K562 (cell line): ENCODE results near the gene APIP. TPM values are rescaled to one million over a fixed set of nuclear protein-coding genes. Genes with fewer than 3 reads are reported as not detected.

Experiments
- CEBPB ChIP-seq: fragments of 450-650 bp; IDR thresholded peaks from 2 replicates; pipeline ENCODE4 v1.6.1; 2016; ENCODE audit warnings: missing genetic modification characterization, missing compliant biosample characterization
- CEBPG ChIP-seq, 3 experiments: fragments of 200-800 bp in 1 of 3; sonication (Bioruptor generic) in 1 of 3; sonication (generic) in 1 of 3; formaldehyde crosslinking in 1 of 3; IDR thresholded peaks in 2 of 3; conservative IDR thresholded peaks in 1 of 3; 2 replicates each; pipeline versions ENCODE4 v1.6.1 to v1.8.0; 2016 to 2022; ENCODE audit warnings: missing compliant biosample characterization in 2 of 3, missing genetic modification characterization in 2 of 3, mild to moderate bottlenecking in 1 of 3, missing genetic modification reagents in 1 of 3
- CHD1 ChIP-seq: fragments of 200-600 bp; sonication (generic); IDR thresholded peaks from one replicate; pipeline ENCODE4 v1.6.1; 2012; ENCODE audit warnings: mild to moderate bottlenecking, moderate library complexity, low read length, inconsistent platforms
- EWSR1 ChIP-seq: fragments of 450-650 bp; IDR thresholded peaks from 2 replicates; pipeline ENCODE4 v1.6.1; 2018; ENCODE audit warnings: borderline replicate concordance, mild to moderate bottlenecking, low read depth, moderate library complexity; ENCODE audit not compliant: partially characterized antibody
- GATAD2B ChIP-seq: fragments of 450-650 bp; IDR thresholded peaks from 2 replicates; pipeline ENCODE4 v1.6.1; 2017; ENCODE audit warnings: mild to moderate bottlenecking, borderline replicate concordance
- KDM4B ChIP-seq, 2 experiments: fragments of 450-650 bp in 1 of 2; sonication (generic) in 1 of 2; IDR thresholded peaks; 2 replicates each; pipeline ENCODE4 v1.6.1; 2016 to 2017; ENCODE audit warnings: borderline replicate concordance in 2 of 2, antibody characterized with exemption in 1 of 2, low read depth in 1 of 2, mild to moderate bottlenecking in 1 of 2
- MAFK ChIP-seq: IDR thresholded peaks from 2 replicates; pipeline ENCODE4 v1.6.1; 2011; ENCODE audit warnings: low read length, improper control_type of control experiment
- MIER1 ChIP-seq: fragments of 450-650 bp; IDR thresholded peaks from 2 replicates; pipeline ENCODE4 v1.6.1; 2016; ENCODE audit warnings: antibody characterized with exemption, mild to moderate bottlenecking, low read depth
- MTA2 ChIP-seq: fragments of 450-650 bp; IDR thresholded peaks from 2 replicates; pipeline ENCODE4 v1.6.1; 2016; ENCODE audit warnings: low read depth
- NBN ChIP-seq: fragments of 450-650 bp; IDR thresholded peaks from 2 replicates; pipeline ENCODE4 v1.6.1; 2016; ENCODE audit warnings: low read depth, mild to moderate bottlenecking
- PHF20 ChIP-seq: fragments of 450-650 bp; IDR thresholded peaks from 2 replicates; pipeline ENCODE4 v1.6.1; 2018; ENCODE audit not compliant: partially characterized antibody
- RBM14 ChIP-seq: fragments of 200-400 bp; formaldehyde crosslinking; IDR thresholded peaks from 2 replicates; pipeline ENCODE4 v1.6.1; 2018; ENCODE audit warnings: low read depth, mild to moderate bottlenecking, low read length, moderate library complexity, borderline replicate concordance; ENCODE audit not compliant: insufficient read depth
- RBM25 ChIP-seq: fragments of 200-400 bp; formaldehyde crosslinking; IDR thresholded peaks from 2 replicates; pipeline ENCODE4 v1.6.1; 2018; ENCODE audit warnings: low read length, low read depth, moderate library complexity; ENCODE audit not compliant: severe bottlenecking
- TBP ChIP-seq: optimal IDR thresholded peaks from 2 replicates; pipeline ENCODE3; 2011; ENCODE audit warnings: low read depth, low read length, improper control_type of control experiment
- TRIM24 ChIP-seq, 2 experiments: fragments of 450-650 bp; IDR thresholded peaks; 2 replicates each; pipeline ENCODE4 v1.6.1; 2016
- U2AF2 ChIP-seq: fragments of 200-400 bp; formaldehyde crosslinking; optimal IDR thresholded peaks from 2 replicates; pipeline ENCODE3; 2017; ENCODE audit warnings: low read depth, mild to moderate bottlenecking, low read length
- XRCC4 ChIP-seq: IDR thresholded peaks from one replicate; pipeline ENCODE4 v1.6.1; 2011; ENCODE audit not compliant: insufficient read depth, insufficient read length; ENCODE audit errors: extremely low read depth
- ZNF3 ChIP-seq: fragments of 250-450 bp; sonication (Bioruptor Pico); IDR thresholded peaks from 2 replicates; pipeline ENCODE4 v1.5.0; 2021; ENCODE audit warnings: mild to moderate bottlenecking, moderate library complexity
- ZNF311 ChIP-seq: fragments of 250-450 bp; sonication (Bioruptor Pico); IDR thresholded peaks from 2 replicates; pipeline ENCODE4 v1.4.0; 2020; ENCODE audit warnings: mild to moderate bottlenecking, moderate library complexity
- ZNF384 ChIP-seq: IDR thresholded peaks from 2 replicates; pipeline ENCODE4 v1.6.1; 2012; ENCODE audit warnings: low read depth, low read length, improper control_type of control experiment
- ZNF551 ChIP-seq: fragments of 250-450 bp; sonication (Bioruptor Pico); IDR thresholded peaks from 2 replicates; pipeline ENCODE4 v1.5.0; 2021; ENCODE audit warnings: mild to moderate bottlenecking, moderate library complexity
- ZNF584 ChIP-seq: fragments of 200-800 bp; sonication (Bioruptor generic); IDR thresholded peaks from 2 replicates; pipeline ENCODE4 v1.6.1; 2016; ENCODE audit warnings: low read depth, mild to moderate bottlenecking, missing genetic modification characterization, missing compliant biosample characterization
- ZNF766 ChIP-seq: fragments of 200-800 bp; sonication (Bioruptor generic); conservative IDR thresholded peaks from 2 replicates; pipeline ENCODE4 v1.6.1; 2016; ENCODE audit warnings: missing genetic modification characterization, missing compliant biosample characterization
- polyA plus RNA-seq, 8 experiments: library from polyadenylated mRNA; depleted of rRNA in 4 of 8; stranded (reverse) in 5 of 8; unstranded in 3 of 8; fragments of >200 nt; fragmentation: Nextera tagmentation in 2 of 8; fragmentation: Illumina TruSeq in 1 of 8; extraction: Ambion mirVana in 2 of 8; extraction: Trizol in 1 of 8; gene quantifications; 2 replicates each; pipeline versions ENCODE4 v1.2.1 to v1.2.3, GENCODE V29; 2011 to 2014; ENCODE audit warnings: inconsistent platforms in 1 of 8, missing spikeins in 1 of 8
- total RNA-seq, 7 experiments: library from RNA; depleted of rRNA in 6 of 7; stranded (reverse); fragments of >200 nt in 6 of 7; fragmentation: Illumina TruSeq in 2 of 7; extraction: Trizol in 2 of 7; gene quantifications; 2 replicates each; pipeline versions ENCODE4 v1.2.1 to v1.2.3, GENCODE V29; 2011 to 2021; ENCODE audit warnings: low replicate concordance in 1 of 7
- TF ChIP-seq, protein P1 (sequence below): sonication (generic); formaldehyde crosslinking; IDR thresholded peaks from 2 replicates; pipeline ENCODE4 v1.8.1; 2023; ENCODE audit warnings: missing genetic modification reagents, mild to moderate bottlenecking, borderline replicate concordance
- TF ChIP-seq, protein P2 (sequence below): fragments of 250-450 bp; sonication (Bioruptor Pico); IDR thresholded peaks from 2 replicates; pipeline ENCODE4 v1.8.0; 2021; ENCODE audit warnings: mild to moderate bottlenecking, moderate library complexity

The APIP gene
- total and polyA plus RNA-seq, 9 of the 15 experiments (the other 6 are each of a cell fraction or from before 2014, with no cell fraction given), result 63.7 to 110 (median 82.8) TPM

- no peak for TF ChIP-seq TBP
- no peak for TF ChIP-seq PHF20
- TF ChIP-seq U2AF2, result no peak
- no peak for TF ChIP-seq MIER1
- TF ChIP-seq MTA2, result no peak
- no peak for TF ChIP-seq NBN
- TF ChIP-seq ZNF584 (CRISPR knock-in tag), result 0 out of 2 replicates have a peak, but pooled peaks have one; percentile 23
- no peak for TF ChIP-seq ZNF766
- TF ChIP-seq TRIM24 (IDR thresholded peaks at IDR 0.05), result peak in 1 of 2 experiments; percentile 22; a peak in 1 of 4 replicates
- TF ChIP-seq, protein P1, sequence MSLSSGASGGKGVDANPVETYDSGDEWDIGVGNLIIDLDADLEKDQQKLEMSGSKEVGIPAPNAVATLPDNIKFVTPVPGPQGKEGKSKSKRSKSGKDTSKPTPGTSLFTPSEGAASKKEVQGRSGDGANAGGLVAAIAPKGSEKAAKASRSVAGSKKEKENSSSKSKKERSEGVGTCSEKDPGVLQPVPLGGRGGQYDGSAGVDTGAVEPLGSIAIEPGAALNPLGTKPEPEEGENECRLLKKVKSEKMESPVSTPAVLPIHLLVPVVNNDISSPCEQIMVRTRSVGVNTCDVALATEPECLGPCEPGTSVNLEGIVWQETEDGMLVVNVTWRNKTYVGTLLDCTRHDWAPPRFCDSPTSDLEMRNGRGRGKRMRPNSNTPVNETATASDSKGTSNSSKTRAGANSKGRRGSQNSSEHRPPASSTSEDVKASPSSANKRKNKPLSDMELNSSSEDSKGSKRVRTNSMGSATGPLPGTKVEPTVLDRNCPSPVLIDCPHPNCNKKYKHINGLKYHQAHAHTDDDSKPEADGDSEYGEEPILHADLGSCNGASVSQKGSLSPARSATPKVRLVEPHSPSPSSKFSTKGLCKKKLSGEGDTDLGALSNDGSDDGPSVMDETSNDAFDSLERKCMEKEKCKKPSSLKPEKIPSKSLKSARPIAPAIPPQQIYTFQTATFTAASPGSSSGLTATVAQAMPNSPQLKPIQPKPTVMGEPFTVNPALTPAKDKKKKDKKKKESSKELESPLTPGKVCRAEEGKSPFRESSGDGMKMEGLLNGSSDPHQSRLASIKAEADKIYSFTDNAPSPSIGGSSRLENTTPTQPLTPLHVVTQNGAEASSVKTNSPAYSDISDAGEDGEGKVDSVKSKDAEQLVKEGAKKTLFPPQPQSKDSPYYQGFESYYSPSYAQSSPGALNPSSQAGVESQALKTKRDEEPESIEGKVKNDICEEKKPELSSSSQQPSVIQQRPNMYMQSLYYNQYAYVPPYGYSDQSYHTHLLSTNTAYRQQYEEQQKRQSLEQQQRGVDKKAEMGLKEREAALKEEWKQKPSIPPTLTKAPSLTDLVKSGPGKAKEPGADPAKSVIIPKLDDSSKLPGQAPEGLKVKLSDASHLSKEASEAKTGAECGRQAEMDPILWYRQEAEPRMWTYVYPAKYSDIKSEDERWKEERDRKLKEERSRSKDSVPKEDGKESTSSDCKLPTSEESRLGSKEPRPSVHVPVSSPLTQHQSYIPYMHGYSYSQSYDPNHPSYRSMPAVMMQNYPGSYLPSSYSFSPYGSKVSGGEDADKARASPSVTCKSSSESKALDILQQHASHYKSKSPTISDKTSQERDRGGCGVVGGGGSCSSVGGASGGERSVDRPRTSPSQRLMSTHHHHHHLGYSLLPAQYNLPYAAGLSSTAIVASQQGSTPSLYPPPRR, result no peak
- TF ChIP-seq EWSR1, result no peak
- TF ChIP-seq ZNF311 (CRISPR knock-in tag), result no peak
- TF ChIP-seq ZNF551, result no peak
- peak; percentile 73 for TF ChIP-seq CEBPB
- TF ChIP-seq XRCC4, result no peak
- TF ChIP-seq ZNF384, result no peak
- no peak for TF ChIP-seq RBM14
- no peak for TF ChIP-seq GATAD2B
- peak; percentile 69; the same call in 1 of the 2 replicates for TF ChIP-seq CEBPG (CRISPR knock-in tag; IDR thresholded peaks at IDR 0.05)
- TF ChIP-seq CEBPG (tag; conservative IDR thresholded peaks at IDR 0.05 in 1 of 2, IDR thresholded peaks at IDR 0.05 in 1 of 2), result peak; percentile 82 to 95
- no peak for TF ChIP-seq ZNF3 (CRISPR knock-in tag)
- TF ChIP-seq KDM4B (IDR thresholded peaks at IDR 0.05; ENCODE audit: borderline replicate concordance in 2 of 2, low read depth in 1 of 2), result no peak
- TF ChIP-seq MAFK, result no peak
- TF ChIP-seq RBM25, result peak; percentile 69
- TF ChIP-seq, protein P2, sequence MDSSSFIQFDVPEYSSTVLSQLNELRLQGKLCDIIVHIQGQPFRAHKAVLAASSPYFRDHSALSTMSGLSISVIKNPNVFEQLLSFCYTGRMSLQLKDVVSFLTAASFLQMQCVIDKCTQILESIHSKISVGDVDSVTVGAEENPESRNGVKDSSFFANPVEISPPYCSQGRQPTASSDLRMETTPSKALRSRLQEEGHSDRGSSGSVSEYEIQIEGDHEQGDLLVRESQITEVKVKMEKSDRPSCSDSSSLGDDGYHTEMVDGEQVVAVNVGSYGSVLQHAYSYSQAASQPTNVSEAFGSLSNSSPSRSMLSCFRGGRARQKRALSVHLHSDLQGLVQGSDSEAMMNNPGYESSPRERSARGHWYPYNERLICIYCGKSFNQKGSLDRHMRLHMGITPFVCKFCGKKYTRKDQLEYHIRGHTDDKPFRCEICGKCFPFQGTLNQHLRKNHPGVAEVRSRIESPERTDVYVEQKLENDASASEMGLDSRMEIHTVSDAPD (CRISPR knock-in tag), result no peak
- no peak for TF ChIP-seq CHD1
These were observed 49.8 kb downstream of the APIP start (continued) for GRCh38 chr11:34866375-34866774.
